Activated T-helper 2 cell treated with anti-CD3 and anti-CD28 coated beads, Interferon-gamma antibody, Interleukin-2, Interleukin-4, amounts not matched to agents 10 μg/mL and 5 μg/mL and 100 μg/mL, durations not matched to agents 14 hours and 24 hours and 36 hours (primary cell): Measurements from ENCODE around the gene ZNF846. TPM values are rescaled to one million over a fixed set of nuclear protein-coding genes. Genes with fewer than 3 reads are reported as not detected.

ENCODE experiments used
- DNase-seq: peaks from one replicate; pipeline ENCODE4 v3.0.0; 2021; ENCODE audit warnings: low spot score
- H3K27ac Mint-ChIP-seq: one replicate; pipeline ENCODE4 v1.8.0; 2021; ENCODE audit warnings: mixed read lengths
- H3K27me3 Mint-ChIP-seq: one replicate; pipeline ENCODE4 v1.8.0; 2021; ENCODE audit warnings: low read depth, mixed read lengths
- H3K36me3 Mint-ChIP-seq: one replicate; pipeline ENCODE4 v1.8.0; 2021; ENCODE audit warnings: low read depth, mixed read lengths
- H3K4me1 Mint-ChIP-seq: one replicate; pipeline ENCODE4 v1.8.0; 2021; ENCODE audit warnings: low read depth, mixed read lengths
- H3K4me3 Mint-ChIP-seq: one replicate; pipeline ENCODE4 v1.8.0; 2021; ENCODE audit warnings: low read depth, mild to moderate bottlenecking, moderate library complexity, mixed read lengths
- H3K9me3 Mint-ChIP-seq: one replicate; pipeline ENCODE4 v1.8.0; 2021; ENCODE audit warnings: mixed read lengths
- intact Hi-C: fragments of 100-400 bp; cut with micrococcal nuclease; formaldehyde crosslinking; loops from one replicate; pipeline ENCODE4 v1.15.1; 2023
- total RNA-seq: library from RNA; stranded (reverse); gene quantifications from 2 replicates; pipeline ENCODE4 v1.2.3, GENCODE V29; 2022

ZNF846 gene
- total RNA-seq, result 3.2 and 3.7 TPM in 2 replicates

- H3K27me3 Mint-ChIP-seq, result no peaks in the 10 kb centered on the region
- DNase-seq, result peak; percentile 90
- H3K36me3 Mint-ChIP-seq, result peaks cover 20% of the 10 kb centered on the region
- H3K4me1 Mint-ChIP-seq, result peaks cover 8% of the 10 kb centered on the region
- peak within 1 kb of the TSS; percentile 87 for H3K4me3 Mint-ChIP-seq
- H3K9me3 Mint-ChIP-seq, result peaks cover 23% of the 10 kb centered on the region
- peak within 1 kb of the TSS; percentile 95 for H3K27ac Mint-ChIP-seq
- intact Hi-C loops, result loop anchor here (1.0 to 10.0 kb wide), 6 partner anchors 17 to 459 kb away; partner anchors contain the start of genes ZNF121, ZNF561, ZNF562 and ZNF699
These were observed at the start of gene ZNF846 for GRCh38 chr19:9768175-9769112. TSS of gene ZNF846 (minus strand) at chr19:9768738. CDS start at chr19:9764950, 3,788 bp downstream.

DNA sequence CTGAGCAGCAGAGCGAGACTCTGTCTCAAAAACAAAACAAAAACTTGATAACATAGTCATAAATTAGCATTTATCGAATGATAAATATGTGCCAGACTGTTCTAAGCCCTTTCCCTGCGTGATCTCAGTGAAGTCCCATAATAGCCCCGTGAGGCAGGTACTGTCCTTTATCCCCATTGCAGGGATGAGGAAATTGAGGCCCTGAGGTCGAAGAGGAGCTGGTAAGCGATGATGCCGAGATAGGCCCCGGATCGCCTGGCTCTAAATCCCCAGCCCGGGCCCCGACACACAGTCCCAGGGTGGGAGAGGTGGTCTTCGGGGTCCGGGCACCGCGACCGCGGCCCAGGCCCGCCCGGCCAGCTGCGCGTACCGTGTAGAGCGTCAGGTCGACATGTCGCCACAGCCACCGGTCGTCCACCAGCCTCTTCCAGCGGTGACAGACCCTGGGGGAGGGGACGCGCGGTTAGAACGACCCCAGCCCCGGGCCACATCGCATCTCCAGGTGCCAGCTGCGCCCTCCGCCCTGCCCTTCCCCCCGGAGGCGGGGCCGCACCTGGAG is 49.7 kb upstream of the ZNF846 start:
- intact Hi-C loops, result loop anchor here (5.0 kb wide), 1 partner anchor 1144 kb away; the partner anchor contains the start of gene SMARCA4
- Mint-ChIP-seq H3K4me3 (peak overlapping the region; percentile 90), H3K4me1 (peaks cover 21% of the 10 kb centered on the region), H3K9me3 (peaks cover 22% of the 10 kb centered on the region), H3K36me3 (peaks cover 36% of the 10 kb centered on the region), H3K27me3 (no peaks in the 10 kb centered on the region), H3K27ac (peak overlapping the region; percentile 87)
- DNase-seq, result no peak

GRCh38 chr19:9811139-9811538 is 42.6 kb upstream of the ZNF846 start:
- H3K27me3 Mint-ChIP-seq, result no peaks in the 10 kb centered on the region
- no peak overlapping the region for H3K4me3 Mint-ChIP-seq
- peaks cover 12% of the 10 kb centered on the region for H3K9me3 Mint-ChIP-seq
- DNase-seq, result no peak
- peaks cover 4% of the 10 kb centered on the region for H3K4me1 Mint-ChIP-seq
- H3K36me3 Mint-ChIP-seq, result peaks cover 46% of the 10 kb centered on the region
- H3K27ac Mint-ChIP-seq, result no peak overlapping the region
- intact Hi-C loops, result no loop called here

GRCh38 chr19:9808855-9809824 is 40.6 kb upstream of the ZNF846 start:
- no peak for DNase-seq

DNA sequence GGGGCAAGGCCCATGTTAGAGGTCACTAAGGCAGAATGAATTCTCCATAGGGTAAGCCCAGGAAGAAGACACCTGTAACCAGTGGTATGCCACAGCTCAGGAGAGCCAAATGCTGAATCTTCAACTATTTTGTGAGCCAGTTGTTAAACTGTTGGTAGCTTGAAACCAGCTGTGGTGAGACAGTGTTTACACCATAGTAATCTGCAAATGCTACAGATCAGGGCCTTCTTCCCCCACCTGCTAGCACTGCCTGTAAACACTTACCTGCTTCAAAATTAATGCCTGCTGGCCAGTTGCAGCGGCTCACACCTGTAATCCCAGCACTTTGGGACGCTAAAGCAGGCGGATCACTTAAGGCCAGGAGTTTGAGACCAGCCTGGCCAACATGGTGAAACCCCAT is 38.3 kb upstream of the ZNF846 start:
- Mint-ChIP-seq H3K27ac (no peak overlapping the region), H3K4me3 (no peak overlapping the region), H3K4me1 (peaks cover 4% of the 10 kb centered on the region), H3K36me3 (peaks cover 30% of the 10 kb centered on the region), H3K9me3 (no peaks in the 10 kb centered on the region), H3K27me3 (no peaks in the 10 kb centered on the region)
- intact Hi-C loops, result no loop called here
- no peak for DNase-seq

More at GRCh38 chr19:9808855-9809824, 40.6 kb upstream of the ZNF846 start:
- no peaks in the 10 kb centered on the region for H3K27me3 Mint-ChIP-seq
- peak overlapping the region; percentile 49 for H3K27ac Mint-ChIP-seq
- H3K36me3 Mint-ChIP-seq, result peaks cover 29% of the 10 kb centered on the region
- H3K4me3 Mint-ChIP-seq, result no peak overlapping the region
- peaks cover 4% of the 10 kb centered on the region for H3K4me1 Mint-ChIP-seq
- peaks cover 4% of the 10 kb centered on the region for H3K9me3 Mint-ChIP-seq
- intact Hi-C loops, result no loop called here

- no peak overlapping the region for H3K27ac Mint-ChIP-seq
- H3K27me3 Mint-ChIP-seq, result no peaks in the 10 kb centered on the region
- H3K9me3 Mint-ChIP-seq, result no peaks in the 10 kb centered on the region
- H3K36me3 Mint-ChIP-seq, result peaks cover 9% of the 10 kb centered on the region
- H3K4me3 Mint-ChIP-seq, result no peak overlapping the region
- intact Hi-C loops, result no loop called here
- DNase-seq, result no peak
- H3K4me1 Mint-ChIP-seq, result peaks cover 11% of the 10 kb centered on the region
These were observed 33.4 kb upstream of the ZNF846 start for GRCh38 chr19:9801976-9802375.

GRCh38 chr19:9799162-9799561 is 30.6 kb upstream of the ZNF846 start:
- Mint-ChIP-seq H3K27ac (no peak overlapping the region), H3K36me3 (peaks cover 9% of the 10 kb centered on the region), H3K9me3 (no peaks in the 10 kb centered on the region), H3K27me3 (no peaks in the 10 kb centered on the region), H3K4me1 (peaks cover 18% of the 10 kb centered on the region), H3K4me3 (no peak overlapping the region)
- no peak for DNase-seq
- intact Hi-C loops, result no loop called here

DNA sequence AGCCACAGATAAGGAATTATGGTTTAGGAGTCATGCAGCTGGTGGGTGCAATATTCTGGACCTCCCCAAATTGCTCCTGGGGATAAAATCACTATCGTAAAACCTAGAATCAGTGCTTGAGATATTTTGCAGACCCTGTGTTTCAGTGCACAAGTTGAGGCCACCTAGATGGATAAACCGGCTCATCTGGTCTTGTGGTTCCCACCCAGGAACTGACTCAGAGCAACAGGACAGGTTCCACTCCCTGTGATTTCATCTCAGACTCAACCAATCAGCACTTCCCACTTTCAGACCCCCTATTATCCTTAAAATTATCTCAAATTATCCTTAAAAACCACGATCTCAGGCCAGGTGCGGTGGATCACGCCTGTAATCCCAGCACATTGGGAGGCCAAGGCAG is 29.3 kb upstream of the ZNF846 start:
- H3K36me3 Mint-ChIP-seq, result peaks cover 9% of the 10 kb centered on the region
- no peak for DNase-seq
- no peak overlapping the region for H3K27ac Mint-ChIP-seq
- H3K27me3 Mint-ChIP-seq, result no peaks in the 10 kb centered on the region
- H3K4me1 Mint-ChIP-seq, result peaks cover 24% of the 10 kb centered on the region
- no peaks in the 10 kb centered on the region for H3K9me3 Mint-ChIP-seq
- intact Hi-C loops, result no loop called here
- no peak overlapping the region for H3K4me3 Mint-ChIP-seq

DNA sequence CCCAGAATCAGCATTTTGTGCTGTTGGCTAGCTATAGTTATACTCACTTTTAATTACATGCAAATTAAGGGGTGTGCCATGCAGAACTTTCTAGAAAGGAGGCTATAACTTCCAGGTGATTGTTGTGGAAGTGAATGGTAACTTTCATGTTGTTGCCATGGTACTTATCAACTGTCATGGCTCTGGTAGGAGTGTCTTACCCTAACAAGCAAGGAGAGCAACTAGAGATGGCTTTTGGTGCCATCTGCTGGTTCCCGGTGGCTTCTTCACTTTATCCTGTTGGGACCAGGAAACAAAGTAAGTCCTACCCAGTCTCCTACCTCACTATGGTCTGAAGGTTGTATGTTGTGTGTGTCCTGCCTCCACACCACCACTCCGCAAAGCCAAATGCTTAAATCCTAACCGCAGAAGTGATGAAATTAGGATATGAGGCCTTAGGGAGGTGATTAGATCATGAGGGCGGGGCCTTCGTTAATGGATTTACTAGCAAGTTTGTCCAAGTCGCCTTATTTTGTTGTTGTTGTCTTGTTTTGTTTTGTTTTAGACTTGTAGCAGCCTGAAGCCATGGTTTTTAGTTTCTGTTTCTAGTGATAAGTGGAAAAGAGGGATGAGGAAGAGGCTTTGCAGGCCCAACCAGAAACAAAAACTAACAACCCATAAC is 27.7 kb upstream of the ZNF846 start:
- intact Hi-C loops, result loop anchor here (1.0 kb wide), 2 partner anchors 171 to 660 kb away; no protein-coding TSS in a partner anchor
- Mint-ChIP-seq H3K36me3 (peaks cover 6% of the 10 kb centered on the region), H3K4me3 (no peak overlapping the region), H3K27ac (peak overlapping the region; percentile 51), H3K9me3 (no peaks in the 10 kb centered on the region), H3K4me1 (peaks cover 28% of the 10 kb centered on the region), H3K27me3 (no peaks in the 10 kb centered on the region)
- DNase-seq, result peak; percentile 83

DNA sequence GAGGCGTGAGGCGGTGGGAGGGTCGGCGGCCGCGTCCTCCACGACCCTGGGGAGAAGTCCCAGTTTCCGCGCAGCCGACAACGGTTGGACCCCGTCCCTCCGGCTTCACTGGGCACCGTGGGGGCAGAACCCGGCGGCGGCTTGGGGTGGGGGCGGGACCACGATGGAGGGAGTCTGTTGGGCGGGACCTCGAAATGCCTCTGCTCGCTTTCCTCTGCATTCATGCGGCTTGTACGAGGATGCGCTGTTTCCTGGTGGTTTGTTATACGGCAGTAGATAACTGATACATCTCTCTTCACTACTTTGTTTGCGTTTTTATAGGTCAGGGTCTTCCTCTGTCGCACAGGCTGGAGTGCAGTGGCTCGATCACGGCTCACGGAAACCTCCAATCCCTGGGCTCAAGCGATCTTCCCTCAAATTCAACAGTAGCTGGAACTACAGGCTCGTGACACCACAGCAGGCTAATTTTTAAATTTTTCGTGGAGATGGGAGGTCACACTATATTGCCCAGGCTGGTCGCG is 24.6 kb upstream of the ZNF846 start:
- peak overlapping the region; percentile 82 for H3K4me3 Mint-ChIP-seq
- intact Hi-C loops, result loop anchor here (2.0 to 5.0 kb wide), 2 partner anchors 208 to 586 kb away; partner anchors contain the start of gene ZNF121
- peaks cover 26% of the 10 kb centered on the region for H3K4me1 Mint-ChIP-seq

DNA sequence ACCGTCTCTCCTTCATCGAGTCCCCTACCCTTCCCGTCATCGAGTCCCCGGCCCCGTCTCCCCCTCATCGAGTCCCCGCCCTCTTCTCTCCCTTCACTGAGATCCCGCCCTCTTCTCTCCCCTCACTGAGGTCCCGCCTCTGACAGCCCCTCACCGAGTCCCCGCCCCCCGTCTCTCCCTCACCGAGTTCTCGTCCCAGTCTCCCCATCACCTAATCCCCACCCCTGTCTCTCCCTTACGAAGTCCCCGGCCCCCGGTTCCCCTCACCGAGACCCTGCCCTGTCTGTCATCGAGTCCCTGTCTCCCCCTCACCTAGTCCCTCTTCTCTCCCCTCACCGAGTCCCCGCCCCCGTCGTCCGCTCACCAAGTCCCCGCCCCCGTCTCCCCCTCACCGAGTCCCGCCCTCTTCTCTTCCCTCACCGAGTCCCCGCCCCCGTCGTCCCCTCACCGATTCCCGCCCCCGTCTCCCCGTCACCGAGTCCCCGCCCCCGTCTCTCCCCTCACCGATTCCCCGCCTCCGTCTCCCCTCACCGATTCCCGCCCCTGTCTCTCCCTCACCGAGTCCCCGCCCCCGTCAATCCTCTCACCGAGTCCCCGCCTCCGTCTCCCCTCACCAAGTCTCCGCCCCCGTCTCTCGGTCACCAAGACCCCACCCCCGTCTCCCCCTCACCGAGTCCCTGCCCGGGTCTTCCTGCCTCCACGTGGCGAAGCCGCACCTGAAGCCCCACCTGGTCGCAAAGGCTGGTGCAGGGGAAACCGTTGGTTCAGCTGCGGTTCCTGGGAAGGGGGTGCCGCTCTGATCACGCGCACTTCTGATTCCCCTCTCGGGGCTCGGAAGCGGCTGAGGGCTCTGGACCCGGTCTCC is 23.9 kb upstream of the ZNF846 start:
- DNase-seq, result peak; percentile 84
- peak overlapping the region; percentile 93 for H3K27ac Mint-ChIP-seq
- intact Hi-C loops, result loop anchor here (1.0 to 5.0 kb wide), 3 partner anchors 27 to 585 kb away; partner anchors contain the start of genes FBXL12 and ZNF121
- H3K4me1 Mint-ChIP-seq, result peaks cover 24% of the 10 kb centered on the region
- peak overlapping the region; percentile 82 for H3K4me3 Mint-ChIP-seq
- H3K27me3 Mint-ChIP-seq, result no peaks in the 10 kb centered on the region
- peaks cover 6% of the 10 kb centered on the region for H3K36me3 Mint-ChIP-seq
- H3K9me3 Mint-ChIP-seq, result no peaks in the 10 kb centered on the region

More for the DNA sequence above, 24.6 kb upstream of the ZNF846 start:
- Mint-ChIP-seq H3K27ac (peak overlapping the region; percentile 93), H3K27me3 (no peaks in the 10 kb centered on the region), H3K36me3 (peaks cover 6% of the 10 kb centered on the region), H3K9me3 (no peaks in the 10 kb centered on the region)
- DNase-seq, result no peak
